Muscle of leg (tissue), 11 donors: ENCODE measurements around the gene DHRSX. TPM values are rescaled to one million over a fixed set of nuclear protein-coding genes. Genes with fewer than 3 reads are reported as not detected.

ENCODE experiments used
- DNase-seq: peaks from one replicate; pipeline ENCODE4 v3.0.0; 2013
- H3K27ac ChIP-seq: one replicate; pipeline ENCODE4 v1.5.1; 2013; ENCODE audit warnings: mild to moderate bottlenecking, low read length, control low read depth
- H3K27me3 ChIP-seq: one replicate; pipeline ENCODE4 v1.6.1; 2013; ENCODE audit warnings: low read length; ENCODE audit not compliant: control insufficient read depth, insufficient read depth
- H3K36me3 ChIP-seq: one replicate; pipeline ENCODE4 v1.6.1; 2013; ENCODE audit warnings: low read length; ENCODE audit not compliant: control insufficient read depth, insufficient read depth
- H3K4me1 ChIP-seq: one replicate; pipeline ENCODE4 v1.6.1; 2013; ENCODE audit warnings: low read length; ENCODE audit not compliant: control insufficient read depth, insufficient read depth
- H3K4me3 ChIP-seq: one replicate; pipeline ENCODE4 v1.5.1; 2013; ENCODE audit warnings: low read length, control low read depth
- H3K9me3 ChIP-seq: replicated peaks from 2 replicates; pipeline ENCODE4 v1.6.1; 2013; ENCODE audit warnings: low read depth, low read length; ENCODE audit not compliant: control insufficient read depth
- WGBS: methylation state at CpG from one replicate; pipeline ENCODE4 v1.1.5; 2013; ENCODE audit warnings: missing lambda C conversion rate; ENCODE audit not compliant: insufficient coverage; 5-methylcytosine and 5-hydroxymethylcytosine counted together
- polyA plus RNA-seq, 8 donors: library from polyadenylated mRNA; unstranded; fragments of 120-200 nt; gene quantifications; one replicate each; pipeline versions ENCODE4 v1.2.1 to v1.2.3, GENCODE V29; 2013; ENCODE audit warnings: inconsistent platforms in 1 of 8, low replicate concordance in 1 of 8; ENCODE audit not compliant: insufficient read length in 8 of 8, insufficient read depth in 1 of 8
- total RNA-seq: library from RNA; stranded (reverse); fragments of 120-200 nt; gene quantifications from one replicate; pipeline ENCODE4 v1.2.4, GENCODE V29; 2013

The DHRSX gene
- total and polyA plus RNA-seq, 9 donors, result 11.4 to 19.1 (median 14.4) TPM

- H3K27me3 ChIP-seq, result no peaks in the 10 kb centered on the region
- 65% methylated on average over 8 of the region's 8 CpGs for WGBS
- H3K4me3 ChIP-seq, result no peak overlapping the region
- no peaks in the 10 kb centered on the region for H3K4me1 ChIP-seq
- DNase-seq, result no peak
- H3K9me3 ChIP-seq, result no peaks in the 10 kb centered on the region
- no peaks in the 10 kb centered on the region for H3K36me3 ChIP-seq
- no peak overlapping the region for H3K27ac ChIP-seq
Observed at GRCh38 chrX:2324151-2324550, 176.6 kb downstream of the DHRSX start.

GRCh38 chrX:2321411-2321810, 179.4 kb downstream of the DHRSX start:
- Histone ChIP-seq H3K4me1 (no peaks in the 10 kb centered on the region), H3K9me3 (no peaks in the 10 kb centered on the region), H3K27me3 (no peaks in the 10 kb centered on the region), H3K4me3 (no peak overlapping the region), H3K36me3 (no peaks in the 10 kb centered on the region), H3K27ac (no peak overlapping the region)
- DNase-seq, result no peak
- WGBS, result 83% methylated on average over 4 of the region's 9 CpGs

GRCh38 chrX:2320580-2321327, 180.0 kb downstream of the DHRSX start:
- Histone ChIP-seq H3K9me3 (no peaks in the 10 kb centered on the region), H3K4me3 (no peak overlapping the region), H3K36me3 (no peaks in the 10 kb centered on the region), H3K4me1 (no peaks in the 10 kb centered on the region), H3K27me3 (no peaks in the 10 kb centered on the region), H3K27ac (peak overlapping the region; percentile 29)
- no peak for DNase-seq
- WGBS, result 74% methylated on average over 19 of the region's 20 CpGs

- no peak overlapping the region for H3K4me3 ChIP-seq
- no peak overlapping the region for H3K27ac ChIP-seq
- peaks cover 4% of the 10 kb centered on the region for H3K9me3 ChIP-seq
- H3K27me3 ChIP-seq, result no peaks in the 10 kb centered on the region
- no peaks in the 10 kb centered on the region for H3K36me3 ChIP-seq
- WGBS, result 98% methylated on average over 5 of the region's 7 CpGs
- H3K4me1 ChIP-seq, result no peaks in the 10 kb centered on the region
- DNase-seq, result no peak
Observed at GRCh38 chrX:2320089-2320488, 180.7 kb downstream of the DHRSX start.

- 95% methylated on average over 5 of the region's 10 CpGs for WGBS
Observed at GRCh38 chrX:2318371-2318770, 182.4 kb downstream of the DHRSX start.

GRCh38 chrX:2317527-2318055, 183.2 kb downstream of the DHRSX start:
- Histone ChIP-seq H3K27me3 (no peaks in the 10 kb centered on the region), H3K4me3 (no peak overlapping the region), H3K4me1 (no peaks in the 10 kb centered on the region), H3K27ac (no peak overlapping the region), H3K9me3 (peaks cover 4% of the 10 kb centered on the region), H3K36me3 (no peaks in the 10 kb centered on the region)
- no peak for DNase-seq
- WGBS, result 98% methylated on average over 4 of the region's 8 CpGs

More at GRCh38 chrX:2318371-2318770, 182.4 kb downstream of the DHRSX start:
- H3K27me3 ChIP-seq, result no peaks in the 10 kb centered on the region
- H3K4me1 ChIP-seq, result no peaks in the 10 kb centered on the region
- no peaks in the 10 kb centered on the region for H3K36me3 ChIP-seq
- no peak overlapping the region for H3K27ac ChIP-seq
- peaks cover 4% of the 10 kb centered on the region for H3K9me3 ChIP-seq
- no peak for DNase-seq
- no peak overlapping the region for H3K4me3 ChIP-seq

GRCh38 chrX:2316534-2316933, 184.2 kb downstream of the DHRSX start:
- WGBS, result 79% methylated on average over 2 of the region's 4 CpGs
- no peak overlapping the region for H3K27ac ChIP-seq
- peaks cover 4% of the 10 kb centered on the region for H3K9me3 ChIP-seq
- DNase-seq, result no peak
- no peaks in the 10 kb centered on the region for H3K27me3 ChIP-seq
- H3K4me1 ChIP-seq, result no peaks in the 10 kb centered on the region
- H3K4me3 ChIP-seq, result no peak overlapping the region
- H3K36me3 ChIP-seq, result no peaks in the 10 kb centered on the region

GRCh38 chrX:2315434-2315833, 185.3 kb downstream of the DHRSX start:
- no peaks in the 10 kb centered on the region for H3K4me1 ChIP-seq
- no peak overlapping the region for H3K4me3 ChIP-seq
- WGBS, result no CpG with 5 or more reads among the region's 5 CpGs
- H3K27ac ChIP-seq, result no peak overlapping the region
- no peaks in the 10 kb centered on the region for H3K27me3 ChIP-seq
- DNase-seq, result no peak
- H3K36me3 ChIP-seq, result no peaks in the 10 kb centered on the region
- peaks cover 4% of the 10 kb centered on the region for H3K9me3 ChIP-seq

- H3K27me3 ChIP-seq, result no peaks in the 10 kb centered on the region
- H3K4me1 ChIP-seq, result no peaks in the 10 kb centered on the region
- peaks cover 4% of the 10 kb centered on the region for H3K9me3 ChIP-seq
- DNase-seq, result no peak
- H3K4me3 ChIP-seq, result no peak overlapping the region
- no peak overlapping the region for H3K27ac ChIP-seq
- no peaks in the 10 kb centered on the region for H3K36me3 ChIP-seq
- 88% methylated on average over 11 of the region's 14 CpGs for WGBS
Observed at GRCh38 chrX:2314831-2315365, 185.9 kb downstream of the DHRSX start.

GRCh38 chrX:2313864-2314640, 186.7 kb downstream of the DHRSX start:
- no peak for DNase-seq
- WGBS, result 40% methylated on average over 1 of the region's 1 CpG
- Histone ChIP-seq H3K9me3 (peaks cover 4% of the 10 kb centered on the region), H3K36me3 (no peaks in the 10 kb centered on the region), H3K27ac (no peak overlapping the region), H3K4me1 (no peaks in the 10 kb centered on the region), H3K4me3 (no peak overlapping the region), H3K27me3 (no peaks in the 10 kb centered on the region)
